GM18870 (cell line): Measurements from ENCODE around the gene ELP4.

ENCODE experiments used
- ATAC-seq: cut with Tn5 transposase; IDR thresholded peaks from one replicate; pipeline ENCODE4 v1.9.1; 2021; ENCODE audit warnings: moderate library complexity; ENCODE audit not compliant: unreplicated experiment

Gene ELP4

DNA sequence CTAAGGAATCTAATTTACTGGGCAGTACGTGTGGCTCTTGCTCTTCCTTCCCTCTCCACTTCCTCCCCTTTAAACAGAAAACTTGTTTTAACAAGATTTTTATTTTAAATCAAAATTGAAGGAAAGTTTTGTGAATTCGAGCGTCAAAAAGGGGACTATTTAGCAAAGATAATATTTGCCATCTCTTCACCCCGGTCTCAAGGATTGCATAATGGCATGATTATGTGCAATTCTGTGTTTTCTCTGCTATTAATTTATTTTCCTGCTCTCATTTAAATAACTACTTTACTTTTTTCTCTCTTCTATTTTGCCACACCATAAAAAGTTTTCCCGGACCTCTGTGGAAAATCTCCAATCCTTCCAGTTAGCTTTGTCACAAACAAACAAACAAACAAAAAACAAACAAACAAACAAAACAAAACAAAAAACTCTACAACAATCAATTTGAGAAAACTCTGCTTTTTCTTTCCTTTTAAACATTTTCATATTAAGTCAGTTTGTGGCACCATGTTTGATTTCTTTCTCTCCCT, 311.7 kb downstream of the ELP4 start:
- ATAC-seq = no peak

DNA sequence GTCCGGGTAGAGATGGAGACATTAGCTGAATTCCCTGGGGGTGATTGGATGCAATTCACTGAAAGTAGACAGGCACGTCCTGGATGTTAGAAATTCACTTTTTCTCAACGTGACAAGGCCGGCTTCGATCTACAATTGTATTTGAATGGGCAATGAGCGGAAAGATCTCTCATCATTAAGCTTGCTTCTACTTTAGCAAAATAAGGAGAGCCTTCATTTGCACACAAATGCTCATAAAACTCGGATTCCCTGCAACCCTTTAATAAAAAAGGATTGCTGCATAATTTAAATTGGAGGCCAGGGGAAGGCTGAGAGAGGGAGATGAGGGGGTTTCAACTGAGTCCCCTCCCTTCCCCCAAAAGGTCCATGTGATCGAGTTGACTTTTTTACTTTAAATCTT, 312.2 kb downstream of the ELP4 start:
- no peak for ATAC-seq

DNA sequence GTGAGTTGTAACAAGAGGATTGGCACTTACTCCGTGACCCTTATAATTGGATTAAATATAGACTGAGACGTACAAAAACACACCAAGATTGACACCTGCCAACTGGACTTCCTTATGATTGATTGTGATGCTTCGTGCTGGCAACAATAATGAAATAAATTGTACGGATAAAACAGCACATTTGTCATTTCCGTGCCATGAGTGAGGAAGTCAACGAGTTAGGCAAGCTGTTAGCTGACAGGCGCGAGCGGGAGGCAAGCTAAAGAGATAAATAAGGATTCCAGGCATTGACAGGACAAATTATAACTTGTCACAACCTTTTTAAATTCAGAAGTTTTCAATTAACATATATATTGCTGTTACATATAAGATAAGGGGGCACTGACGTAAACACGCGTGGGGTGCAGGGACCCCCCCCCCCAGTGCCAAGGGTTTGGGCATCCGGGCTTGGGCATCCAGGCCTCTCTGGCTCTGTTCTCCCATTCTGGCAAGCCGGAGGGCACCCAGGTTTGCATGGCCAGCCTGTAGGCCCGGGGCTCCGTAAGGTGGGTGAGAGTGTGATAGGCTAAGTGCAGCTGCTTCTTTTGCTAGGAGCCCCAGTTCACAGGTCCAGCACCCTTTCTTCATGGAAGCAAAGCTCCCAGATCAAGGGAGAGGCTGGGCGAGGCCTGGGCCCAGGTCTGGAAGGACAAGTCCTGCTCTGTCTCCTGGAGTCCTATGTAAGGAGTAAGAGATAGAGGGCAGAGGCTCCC, 312.8 kb downstream of the ELP4 start:
- ATAC-seq = no peak

- no peak for ATAC-seq
Observed at GRCh38 chr11:31822927-31823643, 313.5 kb downstream of the ELP4 start.

GRCh38 chr11:31823644-31824331, 314.2 kb downstream of the ELP4 start:
- ATAC-seq = no peak

- ATAC-seq = no peak
Observed at GRCh38 chr11:31824332-31824878, 314.8 kb downstream of the ELP4 start.

GRCh38 chr11:31824879-31825837, 315.6 kb downstream of the ELP4 start:
- ATAC-seq = no peak

- ATAC-seq = no peak
Observed at GRCh38 chr11:31825838-31826484, 316.4 kb downstream of the ELP4 start.

DNA sequence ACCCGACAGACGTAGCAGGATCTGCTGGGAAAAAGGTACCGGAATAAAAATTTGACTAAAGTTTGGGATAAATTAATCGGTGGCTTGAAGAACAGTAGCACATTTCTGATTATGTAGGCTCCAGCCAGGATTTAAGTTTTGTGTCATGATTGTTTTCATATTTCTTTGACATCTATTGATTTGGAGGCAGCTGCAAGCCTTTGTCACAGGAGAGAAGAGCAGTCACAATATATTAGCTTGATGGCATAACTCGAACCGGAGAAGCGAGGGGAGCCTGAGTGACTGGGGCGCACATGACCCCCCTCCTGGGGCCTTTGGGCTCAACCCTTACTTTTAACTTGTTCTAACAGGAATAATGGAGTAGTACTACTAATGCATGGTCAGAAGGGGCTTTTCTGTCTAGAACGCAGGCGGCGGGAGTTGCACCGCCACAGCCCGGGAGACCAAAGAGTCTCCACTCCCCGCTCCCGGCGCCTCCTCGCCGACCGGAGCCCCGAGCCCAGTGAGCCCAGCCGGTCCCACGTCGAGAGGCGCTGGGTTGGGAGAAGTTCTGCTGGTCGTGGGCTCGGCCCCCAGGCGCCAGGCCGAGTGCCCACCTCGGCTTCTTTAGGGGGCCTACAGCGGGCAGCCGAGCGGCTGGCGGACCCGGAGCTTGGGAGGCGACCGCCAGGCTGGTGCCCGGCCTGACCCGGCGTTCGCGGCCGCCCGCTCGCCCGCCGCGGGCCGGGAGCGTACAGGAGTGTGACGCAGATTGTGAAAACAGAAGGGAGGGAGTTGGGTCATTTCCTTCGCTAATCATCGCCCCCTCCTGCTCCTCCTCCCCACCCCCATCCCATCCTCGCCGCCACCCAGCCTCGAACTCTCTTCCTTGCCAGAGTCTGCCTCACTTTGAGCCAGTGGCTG, 317.2 kb downstream of the ELP4 start:
- ATAC-seq = no peak

GRCh38 chr11:31827455-31828206, 318.1 kb downstream of the ELP4 start:
- no peak for ATAC-seq

DNA sequence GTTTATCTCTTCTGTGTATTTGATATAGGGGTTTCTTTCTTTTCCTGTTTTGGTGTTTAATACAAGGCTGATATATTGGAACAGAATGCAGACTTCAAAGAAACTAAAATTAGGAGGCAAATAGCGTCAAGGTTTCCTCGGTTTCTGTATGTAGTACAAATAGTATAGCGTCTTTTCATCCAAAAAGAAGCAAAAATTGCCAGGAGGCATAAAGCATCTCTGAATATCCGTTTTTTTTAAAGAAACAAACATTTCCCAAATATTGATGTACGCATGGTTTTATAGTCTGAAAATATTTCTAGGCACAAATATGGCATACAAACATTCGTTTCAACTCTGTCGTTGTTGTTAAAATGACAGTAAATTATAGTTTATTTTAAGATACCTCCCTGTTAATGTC, 318.6 kb downstream of the ELP4 start:
- ATAC-seq = no peak

GRCh38 chr11:31830406-31830805, 320.8 kb downstream of the ELP4 start:
- ATAC-seq = no peak

DNA sequence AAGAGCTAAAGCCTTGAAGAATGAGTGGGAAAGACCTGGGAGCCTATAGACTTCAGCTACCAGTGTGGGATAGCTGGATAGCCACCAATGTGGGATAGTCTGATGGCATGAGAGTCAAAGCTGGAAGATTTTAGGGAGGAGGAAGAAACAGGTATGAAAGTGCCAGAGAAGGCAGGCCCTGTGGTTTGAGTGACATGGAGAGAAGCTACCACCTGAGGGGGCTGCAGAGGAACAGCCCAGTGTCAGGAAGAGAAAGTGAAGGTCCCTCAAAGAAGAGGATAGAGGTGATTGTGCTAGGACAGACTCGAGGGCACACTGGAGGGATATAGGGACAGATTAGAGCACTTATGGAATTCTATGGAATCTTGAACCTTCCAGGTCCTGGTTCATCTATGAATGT, 324.7 kb downstream of the ELP4 start:
- no peak for ATAC-seq
